GM19397 (cell line): ENCODE results near the gene CAMK2D.

Experiments used
- ATAC-seq: cut with Tn5 transposase; IDR thresholded peaks from one replicate; pipeline ENCODE4 v1.9.1; 2021; ENCODE audit warnings: mild to moderate bottlenecking, moderate library complexity; ENCODE audit not compliant: unreplicated experiment

CAMK2D gene

DNA sequence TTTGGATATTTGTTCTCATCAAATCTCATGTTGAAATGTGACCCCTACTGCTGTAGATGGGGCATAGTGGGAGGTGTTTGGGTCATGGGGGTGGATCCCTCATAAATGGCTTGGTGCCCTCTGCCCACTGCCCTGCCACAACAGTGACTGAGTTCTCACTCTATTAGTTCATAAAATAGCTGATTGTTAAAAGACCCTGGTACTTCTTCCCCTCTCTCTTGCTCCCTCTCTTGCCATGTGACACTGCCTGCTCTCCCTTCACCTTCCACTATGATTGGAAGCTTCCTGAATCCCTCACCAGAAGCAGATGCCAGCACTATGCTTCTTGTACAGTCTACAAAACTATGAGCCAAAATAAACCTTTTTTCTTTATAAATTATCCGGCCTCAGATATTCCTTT lies 182.2 kb downstream of the CAMK2D start:
- ATAC-seq, result no peak

DNA sequence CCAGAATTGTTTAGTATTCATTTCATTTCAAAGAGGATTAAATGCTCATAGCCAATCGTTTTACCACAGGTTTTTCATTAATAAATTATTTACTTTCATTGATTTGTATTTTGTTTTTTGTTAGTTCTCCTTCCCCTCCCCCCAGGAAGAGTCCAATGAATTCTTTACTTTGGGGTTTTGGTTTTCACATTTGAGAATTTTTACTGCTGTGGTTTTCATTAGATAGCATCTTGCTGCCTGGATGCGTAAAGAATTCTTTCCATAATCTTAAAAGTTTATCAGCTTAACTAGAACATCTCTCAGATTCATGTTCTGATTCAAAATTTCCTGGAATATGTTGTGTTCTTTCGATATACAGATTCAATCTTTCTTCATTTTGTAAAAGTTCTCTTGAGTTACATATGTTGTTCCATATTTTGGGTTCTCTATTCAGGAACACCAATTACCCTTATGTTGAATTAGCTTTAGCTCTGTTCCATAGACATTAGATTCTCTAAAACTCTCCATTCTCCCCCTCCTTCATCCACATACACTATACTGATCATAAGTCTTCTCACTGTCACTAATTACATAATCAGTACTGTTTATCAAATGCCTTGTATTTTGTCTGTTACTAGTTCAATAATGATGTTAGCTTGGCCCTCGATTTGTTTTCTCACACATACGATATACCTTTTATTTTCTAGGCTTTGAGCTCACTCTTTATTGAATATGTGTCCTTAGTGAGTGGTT lies 184.4 kb downstream of the CAMK2D start:
- no peak for ATAC-seq

DNA sequence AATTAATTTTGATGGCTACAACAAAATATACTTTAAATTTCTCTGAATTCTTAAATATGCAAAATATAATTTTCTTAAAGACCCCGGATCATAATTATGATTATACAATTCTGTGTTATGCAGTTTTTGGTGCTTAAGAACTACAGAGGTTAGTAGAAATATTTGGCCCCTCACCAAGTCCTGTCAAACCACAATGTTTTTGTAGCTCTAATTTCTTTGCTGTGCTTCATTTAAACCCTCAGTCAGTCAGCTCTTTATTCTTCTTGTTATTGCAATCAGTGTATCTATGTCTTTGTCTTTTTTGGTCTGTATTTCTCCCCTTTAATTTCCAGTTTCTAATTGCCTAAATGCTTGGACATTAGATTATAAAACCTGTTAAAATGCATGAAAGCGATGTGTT lies 186.1 kb downstream of the CAMK2D start:
- ATAC-seq, result no peak

DNA sequence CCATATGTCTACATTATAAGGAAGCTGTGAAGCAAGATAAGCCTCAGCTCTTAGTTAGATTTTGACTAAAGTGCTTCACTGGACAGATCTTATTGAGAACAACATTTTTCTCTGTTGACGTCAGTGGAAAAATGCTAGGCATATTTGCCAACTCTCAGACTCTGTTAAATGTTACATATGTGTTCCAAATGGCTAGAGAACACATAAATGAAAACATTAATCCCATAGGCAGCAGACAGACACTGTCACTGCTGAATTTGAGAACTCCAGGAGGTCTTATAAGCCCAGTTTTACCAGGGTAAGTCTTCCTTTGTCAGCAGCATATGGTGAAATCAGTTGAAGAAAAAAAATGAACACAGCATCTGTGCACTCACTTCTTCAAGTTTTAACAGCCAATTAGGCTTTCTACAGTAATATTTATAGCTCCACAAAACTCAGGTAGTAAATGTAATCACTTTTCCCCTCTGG lies 186.9 kb downstream of the CAMK2D start:
- ATAC-seq, result no peak

DNA sequence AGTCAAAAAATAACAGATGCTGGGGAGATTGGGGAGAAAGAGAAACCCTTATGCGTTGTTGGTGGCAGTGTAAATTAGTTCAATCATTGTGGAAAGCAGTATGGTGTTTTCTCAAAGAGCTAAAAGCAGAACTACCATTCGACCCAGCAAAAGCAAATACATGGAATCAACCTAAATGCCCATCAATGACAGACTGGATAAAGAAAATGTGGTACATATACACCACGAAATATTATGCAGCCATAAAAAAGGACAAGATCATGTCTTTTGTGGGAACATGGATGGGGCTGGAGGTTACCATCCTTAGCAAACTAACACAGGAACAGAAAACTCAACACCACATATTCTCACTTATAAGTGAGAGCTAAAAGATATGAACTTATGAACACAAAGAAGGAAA lies 188.9 kb downstream of the CAMK2D start:
- ATAC-seq, result no peak

DNA sequence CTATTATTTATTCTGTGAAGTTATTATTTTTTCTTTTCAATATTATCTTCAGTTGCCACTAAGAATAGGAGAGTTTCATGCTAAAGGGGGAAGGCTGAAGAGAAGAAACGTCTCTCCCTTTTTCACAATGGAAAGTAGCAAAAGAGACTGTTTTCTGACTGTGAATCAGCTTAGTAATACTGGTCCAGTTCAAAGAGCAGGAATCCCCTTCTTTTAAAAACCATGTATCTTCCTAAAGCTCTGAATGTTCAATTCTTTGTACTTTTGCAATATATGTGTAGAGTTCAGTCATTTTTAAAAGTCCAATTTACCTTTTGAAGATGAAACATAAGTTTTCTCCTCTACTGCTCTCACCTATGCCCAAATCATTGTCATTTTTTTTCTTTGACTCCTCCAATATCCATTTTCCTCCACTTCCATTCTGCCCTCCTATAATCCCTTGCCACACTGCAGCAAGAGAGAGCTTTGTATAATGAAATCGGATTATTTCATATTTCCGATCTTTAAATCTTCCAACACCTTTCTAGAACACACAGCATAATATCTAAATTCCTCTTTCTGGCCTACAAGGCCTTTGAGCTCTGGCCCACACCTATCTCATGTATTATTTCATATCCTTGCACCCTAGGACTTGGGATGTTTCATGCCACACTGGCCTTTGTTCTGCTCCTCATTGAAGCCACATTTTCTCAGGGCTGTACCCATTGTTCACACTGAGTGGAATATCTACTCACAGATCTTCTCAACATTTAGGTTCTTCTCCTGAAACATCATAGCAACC lies 195.3 kb downstream of the CAMK2D start:
- ATAC-seq, result no peak

DNA sequence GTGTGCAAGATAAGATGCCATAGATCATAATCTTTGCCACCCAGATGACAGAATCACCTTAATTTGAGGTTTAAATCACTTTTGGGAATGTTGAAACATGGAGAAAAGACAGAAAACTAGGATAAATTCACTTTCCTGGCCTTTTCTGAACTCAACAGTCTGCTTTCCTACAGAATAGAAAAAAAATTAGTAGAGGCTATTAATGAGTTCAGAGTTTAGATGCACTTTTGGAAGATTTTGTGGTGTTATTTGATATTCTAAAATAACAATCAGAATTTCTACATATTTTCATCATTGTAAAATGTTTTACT lies 195.9 kb downstream of the CAMK2D start:
- ATAC-seq, result no peak

DNA sequence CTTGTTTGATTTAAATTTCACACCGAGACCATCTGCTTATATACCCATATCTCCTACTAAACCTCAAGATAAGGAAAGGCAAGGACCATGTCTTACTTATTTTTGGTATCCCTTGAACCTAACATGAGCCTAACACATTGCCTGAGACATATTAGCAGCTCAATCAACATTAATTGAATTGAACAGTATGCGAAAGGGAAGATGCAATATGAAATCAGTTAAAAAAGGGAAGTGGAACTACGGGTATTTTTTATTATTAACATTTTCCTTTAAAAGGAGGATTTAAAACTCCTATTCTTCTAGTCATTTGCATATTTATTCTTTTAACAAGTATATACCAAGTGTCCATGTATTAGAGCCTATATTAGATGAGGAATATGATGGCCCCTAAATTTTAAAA lies 197.0 kb downstream of the CAMK2D start:
- peak; percentile 21 for ATAC-seq

DNA sequence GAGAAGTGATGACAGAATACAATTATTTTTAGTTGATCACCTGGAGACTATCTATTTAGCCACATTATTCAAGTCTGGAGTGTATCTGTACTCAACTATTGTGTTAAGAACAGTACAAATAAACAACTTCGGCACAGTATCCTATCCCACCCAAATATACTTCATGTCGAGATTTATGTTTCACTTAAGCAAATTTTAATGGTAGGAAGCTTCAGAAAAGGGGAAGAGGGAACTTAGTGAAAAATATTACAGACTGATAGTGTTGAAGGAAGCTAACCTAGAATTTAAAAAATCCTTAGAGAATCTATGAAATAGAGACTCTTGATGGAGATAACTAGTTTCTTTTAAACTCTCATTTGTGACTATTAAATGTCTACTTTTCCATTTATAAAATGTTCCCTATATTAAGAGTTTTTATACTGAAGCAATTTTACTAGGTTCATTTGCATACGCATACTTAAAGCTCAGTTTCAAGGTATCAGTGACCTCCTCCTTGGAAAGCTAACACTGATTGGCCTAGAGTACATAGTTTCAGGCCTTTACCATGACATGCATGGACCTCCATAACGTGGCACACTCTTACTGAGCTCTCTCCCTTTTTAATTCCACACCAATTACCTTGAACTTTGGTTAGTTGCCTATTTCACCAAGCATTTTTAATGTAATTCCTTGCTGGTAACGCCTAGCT lies 197.7 kb downstream of the CAMK2D start:
- no peak for ATAC-seq

DNA sequence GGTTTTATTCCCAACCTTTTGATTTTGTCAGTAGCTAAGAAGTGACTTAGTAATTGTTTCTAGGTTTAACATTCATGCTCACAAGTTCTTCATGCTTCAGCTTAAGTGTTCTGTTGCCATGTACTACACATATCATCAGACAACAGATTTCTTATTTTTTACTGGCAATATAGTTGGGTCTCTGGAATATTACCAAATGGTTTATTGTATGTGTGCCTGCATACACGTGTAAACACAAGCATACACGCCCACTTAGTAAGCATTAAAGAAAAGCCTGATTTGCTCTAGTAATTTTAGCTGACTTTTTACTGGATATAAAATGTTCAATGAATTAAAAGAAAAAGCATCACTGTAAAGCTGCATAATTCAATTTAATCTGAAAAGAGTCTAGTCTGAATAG lies 199.8 kb downstream of the CAMK2D start:
- no peak for ATAC-seq

DNA sequence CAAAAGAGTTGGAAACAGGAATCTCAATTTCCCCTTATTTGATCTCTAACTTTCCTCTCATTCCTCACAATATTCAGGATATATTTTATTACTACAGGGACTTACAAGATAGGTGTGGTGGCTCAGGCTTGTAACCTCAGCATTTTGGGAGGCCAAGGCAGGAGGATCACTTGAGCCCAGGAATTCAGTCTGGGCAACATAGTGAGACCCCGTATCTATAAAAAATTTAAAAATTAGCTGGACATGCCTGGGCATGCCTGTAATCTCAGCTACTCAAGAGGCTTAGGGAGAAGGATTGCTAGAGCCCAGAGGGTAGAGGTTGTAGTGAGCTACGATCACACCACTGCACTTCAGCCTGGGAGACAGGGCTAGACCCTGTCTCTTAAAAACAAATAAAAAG lies 200.4 kb downstream of the CAMK2D start:
- ATAC-seq, result no peak

DNA sequence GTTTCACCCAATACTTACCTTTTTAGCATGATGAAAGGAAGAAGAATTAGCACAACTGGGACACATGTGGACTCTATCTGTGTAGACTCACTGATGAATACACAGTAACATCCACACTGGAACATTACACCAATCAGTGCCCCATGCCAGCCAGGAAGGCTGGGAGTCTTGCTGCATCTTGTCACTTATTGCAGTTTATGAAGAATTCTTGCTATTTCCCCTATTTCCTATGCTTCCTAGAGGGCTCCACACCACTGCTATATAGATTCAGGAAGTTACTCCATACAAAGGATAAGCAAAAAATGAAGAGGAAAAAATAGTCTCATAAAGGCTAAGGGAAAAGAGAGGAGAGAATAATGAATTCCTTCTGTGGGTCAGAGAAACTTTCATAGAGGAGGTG lies 201.0 kb downstream of the CAMK2D start:
- no peak for ATAC-seq

DNA sequence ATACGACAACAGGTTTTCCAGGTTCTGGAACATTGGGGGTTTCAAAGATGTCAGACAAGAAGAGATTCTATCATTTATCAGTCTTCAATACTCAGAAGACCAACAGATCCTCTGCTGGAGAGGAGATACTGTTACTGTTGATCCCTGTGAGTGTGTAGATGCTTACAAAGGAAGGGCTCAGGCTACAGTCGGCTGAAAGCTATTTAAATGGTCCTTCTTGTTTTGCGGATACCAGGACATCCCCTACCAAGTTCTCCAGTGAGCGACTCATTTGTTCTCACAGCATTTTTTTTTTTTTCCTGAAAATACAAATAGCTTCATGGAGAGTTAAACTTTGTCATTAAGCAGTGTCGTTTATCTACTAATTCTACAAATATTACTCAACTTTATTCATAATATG lies 201.6 kb downstream of the CAMK2D start:
- ATAC-seq, result no peak

DNA sequence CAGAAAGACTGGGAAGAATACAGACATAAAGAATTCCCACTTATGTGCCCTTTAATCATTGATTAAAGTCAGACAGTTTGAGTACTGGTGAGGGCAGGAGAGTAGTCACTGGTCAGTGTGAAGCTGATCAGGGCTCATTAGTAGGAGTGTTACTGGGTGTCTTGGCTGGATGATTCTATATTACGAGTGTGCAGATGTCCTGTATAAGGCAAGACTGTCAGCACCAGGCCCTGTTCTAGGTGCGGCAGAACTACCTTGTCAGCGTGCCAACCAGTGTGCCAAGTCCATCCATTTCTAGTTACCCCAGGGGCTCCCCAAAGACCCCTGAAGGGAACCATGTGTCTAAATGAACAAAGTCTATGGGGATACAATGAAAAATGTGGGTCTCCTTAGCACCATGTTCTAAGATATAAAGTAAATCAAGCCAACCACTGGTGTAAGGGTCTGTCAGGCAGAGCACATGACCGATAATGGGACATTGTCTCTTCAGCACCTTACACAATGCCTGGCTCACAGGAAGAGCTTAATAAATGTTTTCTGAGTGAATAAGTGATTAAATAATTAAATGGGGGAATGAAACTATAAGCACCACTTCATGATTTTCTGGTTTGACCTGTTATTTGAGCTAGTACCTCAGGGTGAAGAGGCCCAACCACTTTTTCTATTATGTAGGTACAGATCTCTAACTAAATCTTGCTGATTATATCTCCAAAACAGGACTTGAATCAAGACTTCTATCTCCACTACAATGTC lies 205.0 kb downstream of the CAMK2D start:
- ATAC-seq, result no peak

DNA sequence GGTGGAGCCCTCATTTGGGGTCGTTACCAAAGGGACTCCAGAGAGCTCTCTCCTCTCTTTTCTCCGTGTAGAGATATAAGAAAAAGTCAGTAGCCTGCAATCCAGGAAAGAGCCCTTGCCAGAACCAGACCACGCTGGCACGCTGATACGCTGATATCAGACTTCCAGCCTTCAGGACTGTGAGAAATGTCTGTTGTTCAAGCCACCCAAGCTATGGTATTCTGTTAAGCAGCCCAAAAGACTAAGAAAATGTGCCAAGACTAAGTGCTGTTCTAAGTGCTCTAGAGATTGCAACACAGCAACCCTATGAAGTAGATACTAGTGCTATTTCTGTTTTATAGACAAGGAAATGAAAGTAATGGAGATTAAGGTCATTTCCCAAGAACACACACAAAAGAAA lies 205.7 kb downstream of the CAMK2D start:
- no peak for ATAC-seq

DNA sequence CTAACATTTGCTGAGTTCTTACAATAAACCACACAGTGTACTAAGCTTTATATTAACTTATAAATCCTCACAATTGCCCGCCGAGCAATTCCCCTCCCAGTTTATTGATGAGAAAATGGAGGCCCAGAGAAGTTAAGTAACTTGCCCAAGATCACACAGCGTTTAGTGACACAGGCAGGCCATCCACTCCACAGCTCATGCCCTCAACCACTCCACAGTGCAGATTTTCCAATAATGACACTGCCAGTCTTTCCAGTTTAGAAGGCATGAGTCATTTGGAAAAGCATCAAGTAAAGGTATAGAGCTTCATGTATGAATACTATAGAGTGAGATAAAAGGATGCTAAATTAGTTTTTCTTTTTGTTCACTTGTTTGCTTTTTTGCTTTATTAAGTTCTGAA lies 208.5 kb downstream of the CAMK2D start:
- ATAC-seq, result no peak

DNA sequence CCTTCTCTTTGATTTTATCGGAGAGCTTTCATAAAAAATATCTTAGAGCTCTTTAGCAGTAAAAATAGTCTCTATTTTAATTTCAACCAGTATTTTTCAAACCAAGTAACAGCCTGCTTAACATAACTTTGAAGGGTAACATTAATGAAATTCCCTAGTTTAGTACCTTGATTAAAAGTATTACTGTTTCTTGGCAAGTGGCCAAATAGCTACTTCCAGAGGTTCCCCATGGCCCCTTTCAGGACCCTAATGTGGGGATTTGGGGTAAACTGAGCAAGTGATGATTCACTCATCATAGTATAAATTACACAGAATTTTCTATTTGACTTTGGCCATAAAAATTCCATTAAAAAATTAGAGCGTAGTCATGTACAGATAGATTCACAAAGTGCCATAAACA lies 211.0 kb downstream of the CAMK2D start:
- no peak for ATAC-seq

DNA sequence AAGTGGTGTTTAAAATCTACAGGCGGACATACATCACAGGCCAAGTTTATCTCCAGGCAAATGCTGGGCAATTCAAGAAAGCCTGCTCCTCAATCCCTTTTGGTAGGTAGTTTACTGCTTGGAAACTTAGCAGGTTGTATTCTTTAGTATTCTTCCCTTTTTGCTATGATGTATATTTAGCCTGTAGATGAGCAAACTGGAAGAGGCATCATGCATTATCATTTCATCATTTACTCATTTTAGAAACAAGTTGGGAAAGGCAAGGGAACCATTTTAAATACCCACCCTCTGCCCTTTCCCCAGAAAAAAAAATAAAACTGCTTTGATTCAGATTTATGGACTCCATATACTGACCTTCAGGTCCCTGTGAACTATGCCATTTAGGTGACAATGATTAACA lies 213.2 kb downstream of the CAMK2D start:
- no peak for ATAC-seq

DNA sequence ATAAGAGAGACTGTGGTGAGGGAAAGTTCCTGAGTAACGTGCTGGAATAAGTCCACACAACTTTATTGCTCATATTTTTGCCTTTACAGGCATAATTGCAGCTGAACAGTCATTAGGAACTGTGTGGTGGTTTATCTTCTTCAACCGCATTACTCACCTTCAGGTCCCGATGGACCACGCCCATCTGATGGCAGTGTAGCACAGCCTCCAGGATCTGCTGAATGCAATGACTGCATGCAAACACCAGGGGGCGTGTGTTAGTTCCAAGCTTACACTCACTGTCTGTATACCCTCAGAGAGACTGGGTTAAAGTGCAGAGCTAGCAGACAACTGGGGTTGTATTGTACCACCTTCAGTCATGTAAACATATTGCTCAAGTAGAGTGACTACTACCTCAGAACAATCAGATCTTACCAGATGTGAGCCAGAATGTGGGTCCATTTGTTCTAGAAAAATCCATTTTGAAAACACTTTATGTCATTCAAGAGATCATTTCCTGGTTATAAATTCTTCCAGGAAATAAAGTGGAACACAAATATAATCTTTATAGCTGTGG lies 214.0 kb downstream of the CAMK2D start:
- peak; percentile 99 for ATAC-seq

DNA sequence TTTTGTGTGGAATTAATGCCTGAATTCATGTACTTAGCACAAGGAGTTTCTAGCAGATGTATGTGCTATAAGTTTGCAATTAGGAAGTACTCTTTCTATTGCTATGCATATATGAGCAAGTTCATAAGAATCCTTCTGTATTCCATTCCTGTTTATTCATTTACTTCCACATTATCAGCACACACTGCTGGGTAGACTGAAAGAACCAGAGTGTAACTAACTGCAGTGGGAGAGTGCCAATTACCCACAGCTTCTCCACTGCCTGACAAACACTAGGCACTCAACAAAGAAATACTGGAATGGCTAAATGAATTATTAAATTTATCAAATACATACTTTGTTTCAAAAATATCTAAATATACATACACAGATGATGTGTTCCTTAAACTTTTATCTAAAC lies 219.6 kb downstream of the CAMK2D start:
- no peak for ATAC-seq

DNA sequence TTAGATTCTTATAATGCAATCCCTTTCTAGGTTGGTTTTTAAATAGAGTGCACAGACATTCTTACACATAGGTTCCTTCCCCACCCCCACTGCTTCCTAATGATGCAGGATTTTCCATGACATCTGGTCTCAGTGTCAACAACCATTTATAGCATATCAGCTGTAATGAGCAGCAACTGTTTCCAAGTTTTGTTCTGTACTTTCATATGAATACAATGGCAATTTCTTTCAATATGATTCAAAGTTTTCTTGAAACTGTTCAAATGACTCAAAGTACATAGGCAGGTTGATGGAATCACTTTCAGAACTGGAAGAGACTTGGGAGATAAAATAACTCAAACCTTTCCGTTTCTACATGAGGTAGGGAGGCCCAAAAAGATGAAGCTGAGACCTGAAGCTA lies 220.7 kb downstream of the CAMK2D start:
- no peak for ATAC-seq
